CD14-positive monocyte (primary cell): ENCODE measurements around the gene KCNMA1. TPM values are rescaled to one million over a fixed set of nuclear protein-coding genes. Genes with fewer than 3 reads are reported as not detected.

Experiments used
- DNase-seq, 3 donors: peaks; one replicate each; pipeline ENCODE4 v3.0.0-alpha.2; 2011 to 2022
- H2AFZ ChIP-seq: 2 replicates; pipeline ENCODE4 v1.6.0; 2012; ENCODE audit warnings: mild to moderate bottlenecking, low read depth, low read length, inconsistent platforms; ENCODE audit not compliant: insufficient read depth, poor library complexity, severe bottlenecking
- H3K27ac ChIP-seq, 2 donors: 1 replicate in 1 of 2; 2 replicates in 1 of 2; pipeline ENCODE4 v1.5.1; 2012 to 2013; ENCODE audit warnings: low read length in 2 of 2, control low read depth in 1 of 2, inconsistent platforms in 1 of 2, low read depth in 1 of 2, mild to moderate bottlenecking in 1 of 2
- H3K27me3 ChIP-seq, 2 donors: one replicate each; pipeline versions ENCODE4 v1.6.0 to v1.6.1; 2011 to 2013; ENCODE audit warnings: low read length in 2 of 2; ENCODE audit not compliant: control insufficient read depth in 2 of 2, insufficient read depth in 2 of 2
- H3K36me3 ChIP-seq, 2 donors: replicated peaks in 1 of 2; 1 replicate in 1 of 2; 2 replicates in 1 of 2; pipeline versions ENCODE4 v1.5.1 to v1.6.1; 2012 to 2013; ENCODE audit warnings: low read length in 2 of 2, control low read depth in 1 of 2, inconsistent platforms in 1 of 2, mild to moderate bottlenecking in 1 of 2; ENCODE audit not compliant: insufficient read depth in 2 of 2, control insufficient read depth in 1 of 2
- H3K4me1 ChIP-seq, 2 donors: 1 replicate in 1 of 2; 2 replicates in 1 of 2; pipeline versions ENCODE4 v1.5.1 to v1.6.1; 2012 to 2013; ENCODE audit warnings: low read length in 2 of 2, control low read depth in 1 of 2, inconsistent platforms in 1 of 2, mild to moderate bottlenecking in 1 of 2, moderate library complexity in 1 of 2; ENCODE audit not compliant: insufficient read depth in 2 of 2, control insufficient read depth in 1 of 2
- H3K4me2 ChIP-seq: replicated peaks from 2 replicates; pipeline ENCODE3; 2012; ENCODE audit warnings: low read length, moderate library complexity, mild to moderate bottlenecking; ENCODE audit not compliant: poor library complexity, severe bottlenecking; ENCODE audit errors: extremely low read depth
- H3K4me3 ChIP-seq, 3 experiments: fragments of 200-600 bp in 1 of 3; sonication (generic) in 1 of 3; replicated peaks in 1 of 3; 1 replicate in 2 of 3; 2 replicates in 1 of 3; pipeline ENCODE4 v1.5.1; 2011 to 2013; ENCODE audit warnings: low read length in 3 of 3, mild to moderate bottlenecking in 3 of 3, control low read depth in 2 of 3, low read depth in 2 of 3, inconsistent platforms in 1 of 3, moderate library complexity in 1 of 3
- H3K79me2 ChIP-seq: 2 replicates; pipeline ENCODE4 v1.6.0; 2012; ENCODE audit warnings: mild to moderate bottlenecking, control low read depth, inconsistent platforms, low read length, moderate library complexity; ENCODE audit not compliant: insufficient read depth
- H3K9ac ChIP-seq: 2 replicates; pipeline ENCODE4 v1.6.0; 2017; ENCODE audit warnings: low read length, mild to moderate bottlenecking; ENCODE audit not compliant: insufficient read depth, poor library complexity, severe bottlenecking
- H3K9me3 ChIP-seq, 2 donors: replicated peaks in 1 of 2; 1 replicate in 1 of 2; 2 replicates in 1 of 2; pipeline versions ENCODE4 v1.5.1 to v1.6.1; 2012 to 2013; ENCODE audit warnings: low read length in 2 of 2, control low read depth in 1 of 2; ENCODE audit not compliant: control insufficient read depth in 1 of 2, insufficient read depth in 1 of 2
- H4K20me1 ChIP-seq: 2 replicates; pipeline ENCODE4 v1.6.0; 2012; ENCODE audit warnings: mild to moderate bottlenecking, low read length, control low read depth, moderate library complexity; ENCODE audit not compliant: insufficient read depth
- H3K27ac Mint-ChIP-seq, 7 donors: one replicate each; pipeline ENCODE4 v1.8.0; 2020; ENCODE audit warnings: mild to moderate bottlenecking in 7 of 7, mixed read lengths in 7 of 7, moderate library complexity in 6 of 7, inconsistent platforms in 2 of 7
- H3K27me3 Mint-ChIP-seq, 3 donors: one replicate each; pipeline ENCODE4 v1.8.0; 2021 to 2022; ENCODE audit warnings: low read depth in 3 of 3, mild to moderate bottlenecking in 3 of 3, mixed read lengths in 3 of 3, moderate library complexity in 3 of 3, inconsistent platforms in 1 of 3
- H3K36me3 Mint-ChIP-seq, 2 donors: one replicate each; pipeline ENCODE4 v1.8.0; 2020; ENCODE audit warnings: mixed read lengths in 2 of 2, inconsistent platforms in 1 of 2, mild to moderate bottlenecking in 1 of 2
- H3K4me1 Mint-ChIP-seq: one replicate; pipeline ENCODE4 v1.8.0; 2020; ENCODE audit warnings: mild to moderate bottlenecking, mixed read lengths
- H3K4me3 Mint-ChIP-seq, 2 donors: one replicate each; pipeline ENCODE4 v1.8.0; 2020; ENCODE audit warnings: mild to moderate bottlenecking in 2 of 2, mixed read lengths in 2 of 2, moderate library complexity in 1 of 2
- H3K9me3 Mint-ChIP-seq, 7 donors: one replicate each; pipeline ENCODE4 v1.8.0; 2020 to 2022; ENCODE audit warnings: mixed read lengths in 7 of 7, mild to moderate bottlenecking in 6 of 7, moderate library complexity in 6 of 7, inconsistent platforms in 2 of 7
- CTCF ChIP-seq: fragments of 200-600 bp; IDR thresholded peaks from one replicate; pipeline ENCODE4 v1.8.0; 2022; ENCODE audit warnings: antibody characterized with exemption, mild to moderate bottlenecking
- WGBS: methylation state at CpG from one replicate; pipeline ENCODE4 v1.1.5; 2013; ENCODE audit warnings: missing lambda C conversion rate; ENCODE audit not compliant: insufficient coverage; 5-methylcytosine and 5-hydroxymethylcytosine counted together
- intact Hi-C, 2 donors: fragments of 100-400 bp; cut with micrococcal nuclease; formaldehyde crosslinking; loops; one replicate each; pipeline versions ENCODE4 v1.15.0 to v1.15.1; 2023
- polyA plus RNA-seq, 3 donors: library from polyadenylated mRNA; depleted of rRNA in 1 of 3; unstranded in 2 of 3; stranded (reverse) in 1 of 3; fragments of 300-500 nt in 2 of 3; fragments of >200 nt in 1 of 3; fragmentation: Illumina TruSeq in 2 of 3; gene quantifications; 1 replicate in 2 of 3; 2 replicates in 1 of 3; pipeline ENCODE4 v1.2.3, GENCODE V29; 2012 to 2021

Gene KCNMA1
- polyA plus RNA-seq, 3 donors: 0.11 to 1.0 TPM; not detected in 1

GRCh38 chr10:77371848-77372799 lies 265.5 kb downstream of the KCNMA1 start:
- Histone ChIP-seq H3K36me3 (no peaks in the 10 kb centered on the region), H3K27me3 (peaks cover 0 to 4% of the 10 kb centered on the region in 2 donors), H3K9ac (no peak overlapping the region), H3K4me2 (no peak overlapping the region), H4K20me1 (no peaks in the 10 kb centered on the region), H3K4me1 (no peaks in the 10 kb centered on the region), H3K9me3 (no peaks in the 10 kb centered on the region), H2AFZ (no peak overlapping the region), H3K27ac (no peak overlapping the region), H3K4me3 (no peak overlapping the region), H3K79me2 (no peaks in the 10 kb centered on the region)
- Mint-ChIP-seq H3K27ac (no peak overlapping the region), H3K36me3 (no peaks in the 10 kb centered on the region), H3K9me3 (peaks cover 0 to 13% (median 2%) of the 10 kb centered on the region in 7 donors), H3K4me3 (no peak overlapping the region), H3K27me3 (peaks cover 4 to 13% (median 7%) of the 10 kb centered on the region in 3 donors), H3K4me1 (no peaks in the 10 kb centered on the region)
- DNase-seq: no peak
- WGBS: 65% methylated on average over 6 of the region's 7 CpGs
- intact Hi-C loops: no loop called here
- TF ChIP-seq CTCF: no peak

- H4K20me1 ChIP-seq: no peaks in the 10 kb centered on the region
- no peak overlapping the region for H3K27ac ChIP-seq
- no peaks in the 10 kb centered on the region for H3K79me2 ChIP-seq
- H3K4me1 ChIP-seq: no peaks in the 10 kb centered on the region
- Mint-ChIP-seq H3K9me3 (peaks cover 0 to 13% (median 2%) of the 10 kb centered on the region in 7 donors), H3K27me3 (peaks cover 2 to 11% (median 7%) of the 10 kb centered on the region in 3 donors), H3K27ac (no peak overlapping the region), H3K4me3 (no peak overlapping the region), H3K36me3 (no peaks in the 10 kb centered on the region), H3K4me1 (no peaks in the 10 kb centered on the region)
- H3K9me3 ChIP-seq: no peaks in the 10 kb centered on the region
- intact Hi-C loops: no loop called here
- H3K4me2 ChIP-seq: no peak overlapping the region
- no peak for TF ChIP-seq CTCF
- no peak overlapping the region for H3K4me3 ChIP-seq
- H3K36me3 ChIP-seq: no peaks in the 10 kb centered on the region
- 100% methylated on average over 1 of the region's 1 CpG for WGBS
- H3K9ac ChIP-seq: no peak overlapping the region
- H2AFZ ChIP-seq: no peak overlapping the region
- H3K27me3 ChIP-seq: peaks cover 0 to 4% of the 10 kb centered on the region in 2 donors
- DNase-seq: no peak
Measured at GRCh38 chr10:77371421-77371820, 266.2 kb downstream of the KCNMA1 start.
